Fibroblast of lung (primary cell): ENCODE data around the gene PLEKHM1. TPM values are rescaled to one million over a fixed set of nuclear protein-coding genes. Genes with fewer than 3 reads are reported as not detected.

Experiments used
- DNase-seq, 2 donors: peaks; one replicate each; pipeline versions ENCODE4 v3.0.0 to v3.0.0-alpha.2; 2010; ENCODE audit warnings: low read depth in 2 of 2
- H2AFZ ChIP-seq: 2 replicates; pipeline ENCODE4 v1.5.1; 2012; ENCODE audit warnings: low read length, control low read depth, inconsistent platforms
- H3K27ac ChIP-seq: 2 replicates; pipeline ENCODE4 v1.5.1; 2011; ENCODE audit warnings: low read length, control low read depth; ENCODE audit not compliant: insufficient read depth
- H3K27me3 ChIP-seq: 2 replicates; pipeline ENCODE4 v1.5.1; 2011; ENCODE audit warnings: mild to moderate bottlenecking, low read length; ENCODE audit not compliant: control insufficient read depth, insufficient read depth
- H3K36me3 ChIP-seq: 2 replicates; pipeline ENCODE4 v1.5.1; 2011; ENCODE audit warnings: low read length; ENCODE audit not compliant: control insufficient read depth, insufficient read depth
- H3K4me1 ChIP-seq: 2 replicates; pipeline ENCODE4 v1.5.1; 2011; ENCODE audit warnings: low read length; ENCODE audit not compliant: control insufficient read depth, insufficient read depth; ENCODE audit errors: extremely low read depth
- H3K4me2 ChIP-seq: 2 replicates; pipeline ENCODE4 v1.5.1; 2011; ENCODE audit warnings: low read length, control low read depth; ENCODE audit not compliant: insufficient read depth; ENCODE audit errors: extremely low read depth
- H3K4me3 ChIP-seq, 4 experiments: fragments of 200-600 bp in 1 of 4; sonication (generic) in 1 of 4; replicated peaks in 1 of 4; 2 replicates each; pipeline ENCODE4 v1.5.1; 2011 to 2016; ENCODE audit warnings: low read length in 4 of 4, low read depth in 3 of 4, mild to moderate bottlenecking in 3 of 4, control low read depth in 2 of 4, inconsistent platforms in 1 of 4, mixed read lengths in 1 of 4; ENCODE audit not compliant: insufficient read depth in 1 of 4; ENCODE audit errors: control extremely low read depth in 1 of 4
- H3K79me2 ChIP-seq: 2 replicates; pipeline ENCODE4 v1.5.1; 2012; ENCODE audit warnings: mild to moderate bottlenecking, low read length, inconsistent platforms; ENCODE audit not compliant: control insufficient read depth, insufficient read depth
- H3K9ac ChIP-seq: 2 replicates; pipeline ENCODE4 v1.5.1; 2011; ENCODE audit warnings: mild to moderate bottlenecking, low read length, control low read depth; ENCODE audit not compliant: insufficient read depth
- H3K9me3 ChIP-seq: 2 replicates; pipeline ENCODE4 v1.5.1; 2012; ENCODE audit warnings: low read depth, low read length; ENCODE audit not compliant: control insufficient read depth, insufficient read depth
- H4K20me1 ChIP-seq: 2 replicates; pipeline ENCODE4 v1.5.1; 2011; ENCODE audit warnings: low read length; ENCODE audit not compliant: control insufficient read depth, insufficient read depth; ENCODE audit errors: extremely low read depth
- EZH2 ChIP-seq: IDR thresholded peaks from 2 replicates; pipeline ENCODE4 v1.5.1; 2012; ENCODE audit warnings: low read length, control low read depth, mild to moderate bottlenecking; ENCODE audit errors: missing control alignments
- polyA plus RNA-seq, 2 donors: library from polyadenylated mRNA; depleted of rRNA in 1 of 2; stranded (reverse) in 1 of 2; unstranded in 1 of 2; fragments of >200 nt; gene quantifications; 2 replicates each; pipeline ENCODE4 v1.2.1, GENCODE V29; 2011 to 2012; ENCODE audit warnings: missing spikeins in 1 of 2
- total RNA-seq: library from RNA; depleted of rRNA; stranded (reverse); fragments of >200 nt; gene quantifications from 2 replicates; pipeline ENCODE4 v1.2.1, GENCODE V29; 2014
- TF ChIP-seq, protein P1 (sequence below), 2 donors: IDR thresholded peaks in 1 of 2; conservative IDR thresholded peaks in 1 of 2; 1 replicate in 1 of 2; 2 replicates in 1 of 2; pipeline ENCODE4 v1.5.1; 2011 to 2012; ENCODE audit warnings: low read length in 2 of 2, control low read depth in 1 of 2, inconsistent platforms in 1 of 2, low read depth in 1 of 2, mild to moderate bottlenecking in 1 of 2

Gene PLEKHM1
- total and polyA plus RNA-seq, 2 donors (not counting 1 experiment from before 2014, with no cell fraction given) = 15.8 to 27.9 TPM

GRCh38 chr17:45425125-45425983 lies 65.2 kb downstream of the PLEKHM1 start:
- Histone ChIP-seq H3K27me3 (peaks cover 21% of the 10 kb centered on the region), H3K4me3 (no peak overlapping the region), H3K4me1 (peaks cover 3% of the 10 kb centered on the region), H3K79me2 (no peaks in the 10 kb centered on the region), H3K9ac (no peak overlapping the region), H3K27ac (no peak overlapping the region), H3K4me2 (no peak overlapping the region), H3K9me3 (no peaks in the 10 kb centered on the region), H4K20me1 (no peaks in the 10 kb centered on the region), H2AFZ (no peak overlapping the region), H3K36me3 (no peaks in the 10 kb centered on the region)
- DNase-seq = peak; percentile 62
- TF ChIP-seq EZH2 = no peak
- TF ChIP-seq, protein P1, sequence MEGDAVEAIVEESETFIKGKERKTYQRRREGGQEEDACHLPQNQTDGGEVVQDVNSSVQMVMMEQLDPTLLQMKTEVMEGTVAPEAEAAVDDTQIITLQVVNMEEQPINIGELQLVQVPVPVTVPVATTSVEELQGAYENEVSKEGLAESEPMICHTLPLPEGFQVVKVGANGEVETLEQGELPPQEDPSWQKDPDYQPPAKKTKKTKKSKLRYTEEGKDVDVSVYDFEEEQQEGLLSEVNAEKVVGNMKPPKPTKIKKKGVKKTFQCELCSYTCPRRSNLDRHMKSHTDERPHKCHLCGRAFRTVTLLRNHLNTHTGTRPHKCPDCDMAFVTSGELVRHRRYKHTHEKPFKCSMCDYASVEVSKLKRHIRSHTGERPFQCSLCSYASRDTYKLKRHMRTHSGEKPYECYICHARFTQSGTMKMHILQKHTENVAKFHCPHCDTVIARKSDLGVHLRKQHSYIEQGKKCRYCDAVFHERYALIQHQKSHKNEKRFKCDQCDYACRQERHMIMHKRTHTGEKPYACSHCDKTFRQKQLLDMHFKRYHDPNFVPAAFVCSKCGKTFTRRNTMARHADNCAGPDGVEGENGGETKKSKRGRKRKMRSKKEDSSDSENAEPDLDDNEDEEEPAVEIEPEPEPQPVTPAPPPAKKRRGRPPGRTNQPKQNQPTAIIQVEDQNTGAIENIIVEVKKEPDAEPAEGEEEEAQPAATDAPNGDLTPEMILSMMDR (conservative IDR thresholded peaks at IDR 0.05 in 1 of 2, IDR thresholded peaks at IDR 0.05 in 1 of 2; ENCODE audit: low read depth in 1 of 2, low read length in 2 of 2) = peak in 1 of 2 donors; percentile 51

DNA sequence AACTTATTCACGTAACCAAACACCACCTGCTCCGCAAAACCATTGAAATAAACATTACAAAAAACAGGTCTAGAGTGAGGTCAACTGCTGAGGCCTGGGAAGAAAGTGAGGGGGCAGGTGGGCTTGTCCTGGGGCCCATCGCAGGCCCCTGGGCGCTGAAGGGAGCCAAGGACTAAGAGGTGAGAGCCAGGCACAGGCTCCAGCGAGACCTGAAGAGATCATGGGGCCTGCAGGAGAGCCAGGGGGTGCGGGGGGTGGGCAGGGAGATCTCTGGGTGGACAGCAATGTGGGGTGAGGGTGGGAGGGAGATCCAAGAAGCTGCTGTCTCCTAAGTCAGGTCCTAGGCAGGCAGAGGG lies 65.8 kb downstream of the PLEKHM1 start:
- Histone ChIP-seq H3K27me3 (peaks cover 15% of the 10 kb centered on the region), H3K9me3 (no peaks in the 10 kb centered on the region), H3K9ac (no peak overlapping the region), H4K20me1 (no peaks in the 10 kb centered on the region), H3K36me3 (no peaks in the 10 kb centered on the region), H3K4me3 (no peak overlapping the region), H3K79me2 (no peaks in the 10 kb centered on the region), H3K4me2 (no peak overlapping the region), H3K27ac (no peak overlapping the region), H3K4me1 (peaks cover 3% of the 10 kb centered on the region), H2AFZ (no peak overlapping the region)
- no peak for DNase-seq
- no peak for TF ChIP-seq EZH2
- TF ChIP-seq, protein P1 (conservative IDR thresholded peaks at IDR 0.05 in 1 of 2, IDR thresholded peaks at IDR 0.05 in 1 of 2; ENCODE audit: low read depth in 1 of 2, low read length in 2 of 2) = no peak

DNA sequence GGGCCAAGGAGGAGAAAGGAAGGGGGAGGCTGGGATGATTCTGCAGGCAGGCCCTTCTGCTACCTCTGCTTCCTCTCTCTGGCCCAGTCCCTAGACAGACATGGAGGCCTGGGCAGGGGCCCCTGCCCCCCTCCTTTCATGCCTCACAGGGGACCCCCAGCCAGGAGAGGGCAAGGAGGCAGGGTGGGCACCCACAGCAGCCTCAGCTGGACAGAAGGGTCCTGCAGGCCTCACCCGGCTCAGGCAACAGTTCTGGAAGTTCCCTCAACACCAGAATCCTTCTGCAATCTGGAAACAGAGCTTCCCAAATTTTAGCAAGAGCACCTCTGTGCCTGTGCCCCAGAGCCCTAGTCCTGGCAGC lies 66.6 kb downstream of the PLEKHM1 start:
- no peaks in the 10 kb centered on the region for H3K79me2 ChIP-seq

More for the DNA sequence above, 66.6 kb downstream of the PLEKHM1 start:
- Histone ChIP-seq H3K27me3 (peaks cover 7% of the 10 kb centered on the region), H3K9me3 (no peaks in the 10 kb centered on the region), H3K9ac (no peak overlapping the region), H3K4me1 (peaks cover 3% of the 10 kb centered on the region), H3K27ac (no peak overlapping the region), H4K20me1 (no peaks in the 10 kb centered on the region), H3K4me2 (no peak overlapping the region), H3K36me3 (no peaks in the 10 kb centered on the region), H2AFZ (no peak overlapping the region), H3K4me3 (no peak overlapping the region)
- TF ChIP-seq, protein P1 (conservative IDR thresholded peaks at IDR 0.05 in 1 of 2, IDR thresholded peaks at IDR 0.05 in 1 of 2; ENCODE audit: low read depth in 1 of 2, low read length in 2 of 2) = no peak
- TF ChIP-seq EZH2 = no peak
- DNase-seq = no peak
